H1 (cell line): Measurements from ENCODE around the gene PMP22. TPM values are rescaled to one million over a fixed set of nuclear protein-coding genes. Genes with fewer than 3 reads are reported as not detected.

Experiments
- CBX8 ChIP-seq: fragments of 300-800, 300-1000 bp; sonication (generic); IDR thresholded peaks from 2 replicates; pipeline ENCODE4 v1.7.1; 2016; ENCODE audit warnings: low read depth, low read length, borderline replicate concordance
- EGR1 ChIP-seq: IDR thresholded peaks from 2 replicates; pipeline ENCODE4 v1.6.1; 2011; ENCODE audit warnings: low read depth, low read length, borderline replicate concordance
- FOSL1 ChIP-seq: IDR thresholded peaks from 2 replicates; pipeline ENCODE4 v1.6.1; 2011; ENCODE audit warnings: mild to moderate bottlenecking, low read depth, low read length, moderate library complexity; ENCODE audit not compliant: insufficient read depth
- GTF2F1 ChIP-seq: IDR thresholded peaks from 2 replicates; pipeline ENCODE4 v1.6.1; 2012; ENCODE audit warnings: low read depth, low read length, improper control_type of control experiment, borderline replicate concordance
- KDM5A ChIP-seq: fragments of 200-600 bp; IDR thresholded peaks from 2 replicates; pipeline ENCODE4 v1.7.1; 2012; ENCODE audit warnings: mild to moderate bottlenecking, low read length, inconsistent platforms, mixed read lengths
- RFX5 ChIP-seq: IDR thresholded peaks from 2 replicates; pipeline ENCODE4 v1.6.1; 2011; ENCODE audit warnings: low read depth, low read length, improper control_type of control experiment, borderline replicate concordance
- polyA plus RNA-seq, 7 experiments: library from polyadenylated mRNA; depleted of rRNA in 3 of 7; stranded (reverse) in 5 of 7; unstranded in 2 of 7; fragments of >200 nt in 5 of 7; fragments of 200-250 nt in 2 of 7; gene quantifications; 1 replicate in 5 of 7; 2 replicates in 1 of 7; 4 replicates in 1 of 7; pipeline versions ENCODE4 v1.2.1 to v1.2.3, GENCODE V29; 2011 to 2013; ENCODE audit warnings: missing spikeins in 2 of 7, mixed read lengths in 2 of 7
- total RNA-seq: library from RNA; stranded (reverse); fragmentation: NEBNext Ultra II Directional; extraction: Animal tissue kit (Norgen Biotek cat#: 25700); gene quantifications from 2 replicates; pipeline ENCODE4 v1.2.1, GENCODE V29; 2021

Gene PMP22
- total and polyA plus RNA-seq, 2 of the 8 experiments (the other 6 are each of a cell fraction or from before 2014, with no cell fraction given), result 0.84 to 4.9 TPM

DNA sequence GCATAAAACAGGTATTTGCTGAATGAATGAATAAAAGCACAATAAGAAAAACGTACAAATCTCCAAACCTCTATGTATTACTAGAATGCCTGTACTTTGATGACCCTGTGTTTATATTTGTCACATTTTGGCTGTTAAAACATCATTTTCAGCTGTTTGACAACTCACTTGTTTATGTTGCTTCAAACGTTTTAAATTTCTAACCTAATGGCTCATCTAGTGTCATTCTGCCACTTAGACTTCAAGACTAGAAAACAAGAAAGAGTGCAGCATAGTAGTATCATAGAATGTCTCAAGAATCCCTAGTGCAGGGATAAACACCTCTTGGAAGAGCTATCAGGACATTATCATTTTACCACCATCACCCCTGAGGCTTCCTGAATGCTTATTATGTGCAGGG is 19.4 kb upstream of the PMP22 start (continued):
- TF ChIP-seq KDM5A (no peak), FOSL1 (no peak), GTF2F1 (no peak), RFX5 (no peak), EGR1 (no peak), CBX8 (no peak)
